Type B pancreatic cell (in vitro differentiated cells): Measurements from ENCODE around the gene LINC01488. TPM values are rescaled to one million over a fixed set of nuclear protein-coding genes. Genes with fewer than 3 reads are reported as not detected.

ENCODE experiments used
- DNase-seq: peaks from one replicate; pipeline ENCODE4 v3.0.0; 2021; ENCODE audit warnings: mixed read lengths; ENCODE audit not compliant: unreplicated experiment; ENCODE audit errors: extremely low spot score
- H3K27ac Mint-ChIP-seq: 2 replicates; pipeline ENCODE4 v1.8.0; 2021; ENCODE audit warnings: mild to moderate bottlenecking, mixed read lengths
- H3K27me3 Mint-ChIP-seq: 2 replicates; pipeline ENCODE4 v1.8.0; 2021; ENCODE audit warnings: mixed read lengths
- H3K36me3 Mint-ChIP-seq: 2 replicates; pipeline ENCODE4 v1.8.0; 2021; ENCODE audit warnings: mixed read lengths
- H3K4me1 Mint-ChIP-seq: one replicate; pipeline ENCODE4 v1.8.0; 2021; ENCODE audit warnings: mixed read lengths; ENCODE audit not compliant: unreplicated experiment
- H3K4me3 Mint-ChIP-seq: 2 replicates; pipeline ENCODE4 v1.8.0; 2021; ENCODE audit warnings: mild to moderate bottlenecking, mixed read lengths
- H3K9me3 Mint-ChIP-seq: 2 replicates; pipeline ENCODE4 v1.8.0; 2021; ENCODE audit warnings: mixed read lengths
- total RNA-seq: library from RNA; stranded (reverse); gene quantifications from 2 replicates; pipeline ENCODE4 v1.2.1, GENCODE V29; 2021; ENCODE audit warnings: low replicate concordance
- TF ChIP-seq, protein P1 (sequence below): fragments of 200-600 bp; sonication (generic); conservative IDR thresholded peaks from 2 replicates; pipeline ENCODE4 v1.5.0; 2021; ENCODE audit warnings: antibody characterized with exemption, mild to moderate bottlenecking

Gene LINC01488
- total RNA-seq, 1 donor from 2014 or later, result not detected

- Mint-ChIP-seq H3K9me3 (no peaks in the 10 kb centered on the region), H3K27ac (no peak overlapping the region), H3K4me1 (peaks cover 9% of the 10 kb centered on the region), H3K27me3 (no peaks in the 10 kb centered on the region), H3K4me3 (no peak overlapping the region), H3K36me3 (no peaks in the 10 kb centered on the region)
- DNase-seq, result no peak
- TF ChIP-seq, protein P1, sequence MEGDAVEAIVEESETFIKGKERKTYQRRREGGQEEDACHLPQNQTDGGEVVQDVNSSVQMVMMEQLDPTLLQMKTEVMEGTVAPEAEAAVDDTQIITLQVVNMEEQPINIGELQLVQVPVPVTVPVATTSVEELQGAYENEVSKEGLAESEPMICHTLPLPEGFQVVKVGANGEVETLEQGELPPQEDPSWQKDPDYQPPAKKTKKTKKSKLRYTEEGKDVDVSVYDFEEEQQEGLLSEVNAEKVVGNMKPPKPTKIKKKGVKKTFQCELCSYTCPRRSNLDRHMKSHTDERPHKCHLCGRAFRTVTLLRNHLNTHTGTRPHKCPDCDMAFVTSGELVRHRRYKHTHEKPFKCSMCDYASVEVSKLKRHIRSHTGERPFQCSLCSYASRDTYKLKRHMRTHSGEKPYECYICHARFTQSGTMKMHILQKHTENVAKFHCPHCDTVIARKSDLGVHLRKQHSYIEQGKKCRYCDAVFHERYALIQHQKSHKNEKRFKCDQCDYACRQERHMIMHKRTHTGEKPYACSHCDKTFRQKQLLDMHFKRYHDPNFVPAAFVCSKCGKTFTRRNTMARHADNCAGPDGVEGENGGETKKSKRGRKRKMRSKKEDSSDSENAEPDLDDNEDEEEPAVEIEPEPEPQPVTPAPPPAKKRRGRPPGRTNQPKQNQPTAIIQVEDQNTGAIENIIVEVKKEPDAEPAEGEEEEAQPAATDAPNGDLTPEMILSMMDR, result no peak
Measured at GRCh38 chr11:69483170-69483569, 1.7 kb downstream of the LINC01488 start.

GRCh38 chr11:69483691-69484426 lies 2.4 kb downstream of the LINC01488 start:
- no peaks in the 10 kb centered on the region for H3K36me3 Mint-ChIP-seq
- no peak overlapping the region for H3K4me3 Mint-ChIP-seq
- H3K4me1 Mint-ChIP-seq, result peaks cover 9% of the 10 kb centered on the region
- no peak overlapping the region for H3K27ac Mint-ChIP-seq
- no peak for DNase-seq
- no peaks in the 10 kb centered on the region for H3K27me3 Mint-ChIP-seq
- TF ChIP-seq, protein P1, result no peak
- no peaks in the 10 kb centered on the region for H3K9me3 Mint-ChIP-seq

DNA sequence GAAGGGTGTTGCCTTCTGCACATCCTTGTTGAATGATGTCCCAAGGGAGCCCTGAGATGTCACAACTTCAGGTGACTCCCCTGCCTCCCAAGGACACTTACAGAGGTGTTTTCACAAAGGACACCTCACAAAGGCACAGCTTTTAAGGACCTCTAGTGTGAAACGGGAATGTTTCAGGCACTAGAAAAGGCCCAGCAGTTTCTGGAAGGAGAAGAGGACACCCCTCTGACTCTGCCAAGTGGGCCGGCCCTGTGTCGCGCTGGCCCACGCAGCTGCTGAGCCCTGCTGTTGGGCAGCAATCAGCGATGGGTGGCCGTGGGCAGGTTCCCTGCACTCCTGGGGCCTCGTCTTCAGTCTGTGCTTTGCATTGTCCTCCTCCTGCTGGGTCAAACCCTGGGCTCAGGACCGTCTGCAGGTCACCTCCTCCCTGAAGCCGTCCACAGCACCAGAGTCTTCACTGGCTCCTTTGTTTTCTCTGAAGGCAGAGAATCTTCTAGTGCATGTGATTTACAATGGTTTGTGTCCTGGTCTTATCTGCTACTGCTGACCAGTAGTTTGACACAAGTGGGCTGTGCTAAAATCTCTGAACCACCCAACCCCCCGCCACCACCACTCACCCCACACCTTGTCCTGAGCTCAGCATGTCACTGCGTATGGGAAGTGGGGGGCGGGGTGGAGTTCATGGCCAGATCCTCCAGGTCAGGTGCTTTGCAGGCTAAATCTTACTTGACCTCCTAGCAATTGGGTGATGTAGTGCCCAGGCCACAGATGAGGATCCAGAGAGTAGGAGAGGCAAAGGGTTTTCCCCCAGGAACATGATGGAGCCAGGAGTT lies 3.2 kb downstream of the LINC01488 start:
- Mint-ChIP-seq H3K4me3 (no peak overlapping the region), H3K27me3 (no peaks in the 10 kb centered on the region), H3K36me3 (no peaks in the 10 kb centered on the region), H3K4me1 (peaks cover 7% of the 10 kb centered on the region), H3K27ac (no peak overlapping the region), H3K9me3 (no peaks in the 10 kb centered on the region)
- DNase-seq, result no peak
- TF ChIP-seq, protein P1, result no peak

- H3K36me3 Mint-ChIP-seq, result no peaks in the 10 kb centered on the region
- TF ChIP-seq, protein P1, result no peak
- no peaks in the 10 kb centered on the region for H3K27me3 Mint-ChIP-seq
- H3K27ac Mint-ChIP-seq, result no peak overlapping the region
- no peaks in the 10 kb centered on the region for H3K9me3 Mint-ChIP-seq
- peaks cover 5% of the 10 kb centered on the region for H3K4me1 Mint-ChIP-seq
- no peak overlapping the region for H3K4me3 Mint-ChIP-seq
- DNase-seq, result no peak
Measured at GRCh38 chr11:69485337-69486041, 4.0 kb downstream of the LINC01488 start.

DNA sequence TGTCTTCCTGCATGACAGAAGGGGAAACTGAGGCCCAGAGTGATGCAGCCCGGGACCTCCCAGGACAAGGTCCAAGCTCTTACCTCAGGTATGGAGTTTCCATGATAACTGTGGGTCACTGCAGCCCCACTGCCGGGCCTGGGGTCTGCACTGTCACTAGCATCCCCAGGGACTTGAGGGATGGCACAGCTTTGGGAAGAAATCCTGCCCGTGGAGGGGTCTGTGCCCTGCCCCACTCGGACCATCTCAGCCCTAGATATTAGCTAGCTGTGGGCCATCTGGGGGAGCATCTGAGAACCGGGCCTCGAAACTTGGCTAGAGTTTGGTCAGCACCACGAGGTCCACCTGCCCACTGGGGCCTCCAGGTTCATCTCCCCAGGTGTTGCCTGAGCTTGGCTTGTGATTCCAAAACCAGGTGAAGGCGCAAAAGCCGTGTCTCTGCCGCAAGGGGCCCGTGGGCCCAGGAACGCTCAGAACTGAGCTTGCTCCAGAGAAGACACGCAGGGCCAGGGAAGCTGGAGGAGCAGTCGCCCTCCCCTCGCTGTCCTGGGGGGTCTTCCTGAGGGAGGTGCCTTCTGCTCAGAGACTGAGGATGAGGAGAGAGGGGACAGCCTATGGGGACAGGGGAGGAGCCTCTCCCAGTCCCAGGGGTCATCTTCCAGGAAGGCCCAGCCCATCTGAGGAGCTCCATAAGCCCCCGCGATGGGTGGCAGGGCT lies 4.8 kb downstream of the LINC01488 start:
- H3K27ac Mint-ChIP-seq, result no peak overlapping the region
- TF ChIP-seq, protein P1, result no peak
- H3K4me1 Mint-ChIP-seq, result peaks cover 5% of the 10 kb centered on the region
- H3K27me3 Mint-ChIP-seq, result no peaks in the 10 kb centered on the region
- no peaks in the 10 kb centered on the region for H3K9me3 Mint-ChIP-seq
- H3K4me3 Mint-ChIP-seq, result no peak overlapping the region
- no peak for DNase-seq
- no peaks in the 10 kb centered on the region for H3K36me3 Mint-ChIP-seq
